ENCODE results near the gene CCDC184. TPM values are rescaled to one million over a fixed set of nuclear protein-coding genes. Genes with fewer than 3 reads are reported as not detected.
"Not testable (repeated sequence)": the region's sequence is repeated elsewhere in the genome, so short reads cannot be mapped to it uniquely, and the experiment has no call there.

CCDC184 gene
- total RNA-seq = 0.97 TPM
- long read RNA-seq, partial matches to known transcripts = 0 of 3 reads
- long read RNA-seq, other reads (novel, unspliced or antisense) = 0 of 3 reads

DNA sequence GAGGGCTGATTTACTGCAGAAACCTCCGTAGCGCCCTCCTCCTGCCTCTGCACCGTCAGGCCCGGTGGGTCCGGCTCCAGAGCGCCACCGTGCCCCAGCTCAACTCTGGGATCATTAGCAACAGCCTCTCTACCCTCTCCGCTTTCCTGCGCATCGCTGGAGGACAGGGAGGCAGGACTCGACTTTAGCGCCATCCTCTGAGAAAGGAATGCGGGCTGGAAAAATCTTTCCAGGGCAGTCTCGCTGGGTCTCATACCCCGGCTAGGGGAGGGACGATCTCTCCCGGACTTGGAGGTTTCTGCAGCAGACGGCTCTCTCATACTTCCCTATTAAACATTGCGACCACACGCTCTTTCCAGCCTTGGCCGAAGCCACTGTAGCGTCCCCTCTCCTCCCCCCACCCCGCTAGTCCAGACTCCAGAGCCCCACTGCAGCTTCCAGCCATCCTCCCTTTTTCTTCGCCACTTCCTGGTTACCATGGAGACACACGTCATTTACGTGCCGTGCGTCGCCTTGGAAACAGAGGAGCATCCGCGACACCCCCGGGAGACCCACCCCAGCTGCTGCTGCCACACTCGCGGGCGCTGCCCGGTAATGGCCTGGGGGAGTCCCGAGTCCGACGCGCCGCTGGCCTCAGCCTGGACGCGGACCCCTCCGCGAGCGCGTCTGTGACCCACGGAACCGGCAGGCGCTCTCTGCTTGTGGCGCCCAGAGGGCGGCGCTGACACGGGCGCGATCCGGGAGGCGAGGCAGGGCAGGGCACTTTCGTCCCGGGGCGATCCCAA is at the start of gene CCDC184:
Gene CCDC184, plus strand, starts transcription at position 554 of the 785 bp plus-strand sequence. CDS start 479 bp downstream, outside the sequence.
- intact Hi-C loops (cut with DNase I) = loop anchor here (10.0 kb wide), 1 partner anchor 432 kb away; no protein-coding TSS in a partner anchor
- DNase-seq (peak; percentile 81), ATAC-seq (ENCODE audit: poor library complexity) (peak; percentile 89)

DNA sequence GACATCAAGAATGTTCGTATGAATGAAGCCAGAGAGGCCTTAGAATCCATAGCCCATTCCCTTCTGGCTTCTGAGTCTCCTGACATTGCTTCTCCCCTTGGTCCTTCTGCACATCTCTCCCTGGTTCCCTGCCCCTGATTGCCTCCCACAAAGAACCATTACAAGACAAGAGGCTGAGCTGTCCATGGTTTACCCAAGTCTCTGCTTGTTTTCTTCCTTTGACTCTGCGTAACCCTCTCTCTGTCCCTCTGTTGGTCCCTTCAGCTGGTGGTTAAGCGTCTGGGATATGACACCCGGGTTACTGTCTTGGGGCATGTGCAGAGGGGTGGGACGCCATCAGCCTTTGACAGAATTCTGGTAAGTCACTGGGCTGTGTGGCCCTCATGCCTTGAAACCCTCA is 48.4 kb upstream of the CCDC184 start:
- intact Hi-C loops (cut with DNase I) = no loop called here
- ATAC-seq (ENCODE audit: poor library complexity) (no peak), DNase-seq (no peak)

GRCh38 chr12:48142818-48143674 is 40.4 kb upstream of the CCDC184 start:
- ATAC-seq (ENCODE audit: poor library complexity) (no peak), DNase-seq (no peak)
- intact Hi-C loops (cut with DNase I) = no loop called here

DNA sequence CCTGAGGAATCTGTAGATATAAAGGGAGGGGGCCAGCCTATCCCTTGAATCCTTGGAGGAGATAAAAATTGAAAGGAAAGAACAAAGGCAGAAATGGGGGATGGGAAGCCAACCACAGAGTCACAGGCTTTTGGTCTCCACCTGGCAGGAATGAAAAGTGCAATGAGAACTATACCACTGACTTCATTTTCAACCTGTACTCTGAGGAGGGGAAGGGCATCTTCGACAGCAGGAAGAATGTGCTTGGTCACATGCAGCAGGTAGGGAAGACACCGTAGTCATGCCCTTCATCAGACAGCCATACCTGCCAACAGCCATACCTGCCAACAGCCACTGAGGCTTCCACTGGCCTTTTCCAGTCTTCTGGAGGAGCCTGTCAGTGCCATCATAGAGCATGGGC is 39.5 kb upstream of the CCDC184 start:
- intact Hi-C loops (cut with DNase I) = no loop called here
- ATAC-seq (ENCODE audit: poor library complexity) = no peak
- no peak for DNase-seq

GRCh38 chr12:48145981-48146380 is 37.5 kb upstream of the CCDC184 start:
- DNase-seq = no peak
- intact Hi-C loops (cut with DNase I) = no loop called here
- peak; percentile 85 for ATAC-seq (ENCODE audit: poor library complexity)

DNA sequence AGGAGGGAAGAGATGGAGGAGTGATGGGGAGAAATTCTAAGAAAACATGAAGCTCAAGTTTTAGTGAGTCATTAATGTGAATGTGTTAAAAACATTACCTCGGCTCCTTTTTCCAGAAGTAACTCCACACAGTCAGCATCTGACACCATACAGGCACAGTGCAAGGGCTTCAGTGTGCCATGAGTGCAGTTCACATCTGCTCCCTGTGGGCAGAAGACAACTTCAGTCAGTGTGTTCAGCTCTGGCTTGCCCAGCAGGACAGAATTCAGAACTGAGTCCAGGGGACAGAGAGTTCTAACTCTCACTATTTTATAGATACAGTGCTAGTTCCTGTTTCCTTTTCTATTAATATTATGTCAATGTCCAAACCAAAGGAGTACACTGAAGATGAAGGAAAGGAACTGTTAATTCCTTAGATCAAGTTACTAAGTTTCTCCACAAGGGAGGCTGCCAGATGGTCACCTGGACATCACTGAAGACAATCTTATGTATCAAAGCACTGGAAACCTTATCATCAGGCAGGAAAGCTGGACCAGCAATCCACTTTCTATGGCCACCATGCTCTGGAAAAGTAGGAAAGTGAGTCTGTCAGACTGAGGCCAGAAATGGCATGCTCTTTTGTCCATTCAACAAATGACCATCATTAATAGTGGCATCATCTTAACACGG is 32.2 kb upstream of the CCDC184 start:
- ATAC-seq (ENCODE audit: poor library complexity) (peak; percentile 26), DNase-seq (no peak)
- intact Hi-C loops (cut with DNase I) = loop anchor here (10.0 kb wide), 1 partner anchor 46 kb away; the partner anchor contains the start of gene SENP1

- intact Hi-C loops (cut with DNase I) = loop anchor here (5.0 to 10.0 kb wide), 2 partner anchors 33 to 51 kb away; partner anchors contain the start of gene SENP1
- DNase-seq; ATAC-seq (ENCODE audit: poor library complexity): not testable (repeated sequence)
Measured at GRCh38 chr12:48155786-48156185, 27.7 kb upstream of the CCDC184 start.

- DNase-seq (no peak), ATAC-seq (ENCODE audit: poor library complexity) (no peak)
- intact Hi-C loops (cut with DNase I) = loop anchor here (5.0 to 10.0 kb wide), 2 partner anchors 34 to 52 kb away; partner anchors contain the start of gene SENP1
Measured at GRCh38 chr12:48156652-48157017, 26.8 kb upstream of the CCDC184 start.

DNA sequence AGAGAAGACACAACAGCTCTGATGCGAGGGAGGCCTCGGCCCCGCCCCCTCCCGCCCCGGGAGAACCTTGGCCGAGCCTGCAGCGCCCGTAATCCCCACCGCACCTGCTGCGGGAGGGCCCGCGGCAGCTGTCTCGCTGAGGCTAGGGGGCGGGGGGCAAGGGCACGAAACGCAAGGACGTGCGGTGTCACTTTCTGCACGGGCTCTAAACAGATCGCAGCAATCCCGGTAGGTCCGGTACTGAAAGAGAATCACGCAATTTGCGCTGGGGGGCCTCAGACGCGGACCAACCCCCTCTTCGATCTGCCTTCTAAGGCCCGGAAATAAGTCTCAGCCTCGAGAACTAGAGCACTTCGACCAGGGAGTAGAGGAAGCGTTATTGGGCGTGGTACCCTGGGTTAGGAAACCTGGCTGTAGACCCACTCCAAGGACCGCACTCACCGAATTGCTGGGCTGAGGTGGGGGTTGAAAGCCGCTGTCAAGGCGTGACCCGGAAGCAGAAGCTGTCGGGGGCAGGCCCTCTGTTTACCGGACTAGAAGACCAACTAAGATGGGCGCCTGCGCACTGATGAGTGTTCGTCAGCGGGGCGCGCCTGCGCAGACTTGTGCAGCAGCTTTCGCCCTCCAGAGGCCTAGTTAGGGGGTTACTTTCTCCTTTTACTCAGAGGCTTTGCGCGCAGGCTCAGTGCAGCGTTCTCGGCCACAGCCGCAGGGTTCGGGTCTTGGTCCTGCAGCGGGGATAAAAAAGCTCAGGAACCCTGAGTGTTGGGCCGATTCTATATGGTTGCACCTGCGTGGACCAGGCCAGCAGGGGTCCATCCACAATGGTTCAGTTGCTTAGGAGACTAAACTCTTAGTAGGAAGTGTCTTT is 26.2 kb upstream of the CCDC184 start, which contains the start of gene ASB8:
Gene ASB8, minus strand, starts transcription at position 498 of the 871 bp plus-strand sequence. CDS start 4,019 bp downstream, outside the sequence.
- intact Hi-C loops (cut with DNase I) = loop anchor here (5.0 to 10.0 kb wide), 2 partner anchors 35 to 52 kb away; partner anchors contain the start of gene SENP1
- ATAC-seq (ENCODE audit: poor library complexity) = peak; percentile 98
- peak; percentile 100 for DNase-seq

GRCh38 chr12:48157889-48158370 is 25.5 kb upstream of the CCDC184 start:
- intact Hi-C loops (cut with DNase I) = loop anchor here (5.0 to 10.0 kb wide), 2 partner anchors 36 to 53 kb away; partner anchors contain the start of gene SENP1
- no peak for DNase-seq
- ATAC-seq (ENCODE audit: poor library complexity) = no peak

- no peak for ATAC-seq (ENCODE audit: poor library complexity)
- intact Hi-C loops (cut with DNase I) = loop anchor here (10.0 kb wide), 1 partner anchor 215 kb away; no protein-coding TSS in a partner anchor
- no peak for DNase-seq
Measured at GRCh38 chr12:48160046-48160445, 23.4 kb upstream of the CCDC184 start.

DNA sequence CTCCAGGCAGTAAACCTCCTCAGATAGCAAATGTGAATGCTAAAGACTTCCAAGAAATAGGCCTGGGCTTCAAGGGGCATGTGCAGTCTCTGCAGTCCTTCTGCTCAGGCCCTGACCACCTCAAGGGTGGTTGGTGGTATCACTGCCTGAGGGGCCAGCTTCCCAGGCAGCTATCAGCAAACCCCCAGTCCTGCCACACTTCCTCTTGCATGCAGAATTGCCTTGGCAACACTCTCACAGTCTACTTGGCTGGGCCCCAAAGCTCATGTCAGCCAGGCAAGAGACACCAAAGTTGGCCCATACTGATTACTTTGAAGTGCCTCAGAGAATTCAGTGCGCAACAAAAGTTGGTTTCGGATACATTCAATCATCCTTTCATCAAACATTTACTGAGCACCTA is 22.6 kb upstream of the CCDC184 start:
- peak; percentile 58 for DNase-seq
- no peak for ATAC-seq (ENCODE audit: poor library complexity)
- intact Hi-C loops (cut with DNase I) = loop anchor here (10.0 kb wide), 1 partner anchor 216 kb away; no protein-coding TSS in a partner anchor

DNA sequence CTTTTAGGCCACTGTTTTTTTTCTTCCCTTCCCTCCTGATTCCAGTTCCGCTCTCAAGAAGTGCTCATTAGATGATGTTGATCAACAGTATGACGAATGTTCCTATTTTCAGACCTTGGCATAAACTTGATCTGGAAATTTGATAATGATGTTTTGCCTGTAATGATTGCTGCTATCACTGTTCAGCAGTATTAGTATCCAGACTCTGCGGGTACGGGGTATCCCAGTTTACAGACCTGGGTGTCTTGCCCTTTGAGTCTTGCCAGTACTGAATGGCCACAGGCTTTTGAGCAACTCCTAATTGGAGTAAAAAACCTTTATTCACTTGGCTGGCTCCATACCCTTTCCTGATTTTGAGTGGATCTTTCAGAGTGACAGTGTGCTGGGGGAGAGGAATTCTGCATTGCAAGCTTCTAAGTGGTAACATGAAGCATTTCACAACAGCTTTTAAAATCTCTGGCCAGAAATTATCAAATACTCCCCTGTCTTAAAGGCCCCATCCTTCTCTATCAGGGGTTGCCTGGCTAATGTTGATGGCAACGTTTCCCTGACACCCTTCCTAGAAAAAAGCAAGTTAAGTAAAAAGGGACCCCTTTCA is 20.2 kb upstream of the CCDC184 start:
- intact Hi-C loops (cut with DNase I) = loop anchor here (10.0 kb wide), 1 partner anchor 218 kb away; no protein-coding TSS in a partner anchor
- DNase-seq (no peak), ATAC-seq (ENCODE audit: poor library complexity) (no peak)

DNA sequence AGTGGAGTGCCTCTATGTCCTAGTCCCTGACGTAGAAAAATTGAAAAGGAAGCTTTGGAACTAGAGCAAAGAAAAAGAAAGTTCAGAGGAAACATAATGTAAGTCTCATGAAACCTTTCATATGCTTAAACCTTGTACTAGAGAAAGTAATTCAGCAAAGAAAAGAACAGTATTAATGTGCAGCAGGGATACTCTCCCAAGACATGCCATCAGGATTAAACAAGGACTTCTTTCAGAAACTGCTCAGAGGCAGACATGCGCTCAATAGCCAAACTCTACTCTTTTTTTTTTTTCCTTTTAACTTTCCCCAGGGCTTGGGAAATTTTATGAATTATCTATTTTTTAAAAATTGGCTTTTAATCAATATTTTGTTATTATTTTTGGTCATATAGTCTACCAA is 19.0 kb upstream of the CCDC184 start:
- no peak for DNase-seq
- ATAC-seq (ENCODE audit: poor library complexity) = no peak
- intact Hi-C loops (cut with DNase I) = loop anchor here (2.0 to 10.0 kb wide), 2 partner anchors 80 to 220 kb away; no protein-coding TSS in a partner anchor

- ATAC-seq (ENCODE audit: poor library complexity) (peak; percentile 80), DNase-seq (no peak)
- intact Hi-C loops (cut with DNase I) = loop anchor here (2.0 to 10.0 kb wide), 2 partner anchors 81 to 221 kb away; no protein-coding TSS in a partner anchor
Measured at GRCh38 chr12:48165089-48165981, 18.1 kb upstream of the CCDC184 start.

GRCh38 chr12:48169011-48169410 is 14.4 kb upstream of the CCDC184 start:
- ATAC-seq (ENCODE audit: poor library complexity) = no peak
- DNase-seq = no peak
- intact Hi-C loops (cut with DNase I) = loop anchor here (10.0 kb wide), 1 partner anchor 224 kb away; no protein-coding TSS in a partner anchor

All from Right ventricle myocardium superior (tissue), 1 donor.